Neural cell (in vitro differentiated cells): ENCODE results near the gene CCDC86.

Experiments used
- CTCF ChIP-seq: fragments of 450-650 bp; IDR thresholded peaks from 2 replicates; pipeline ENCODE4 v1.5.1; 2014; ENCODE audit warnings: antibody characterized with exemption, mild to moderate bottlenecking, moderate library complexity; ENCODE audit not compliant: poor library complexity, severe bottlenecking
- EP300 ChIP-seq: fragments of 450-650 bp; conservative IDR thresholded peaks from 2 replicates; pipeline ENCODE4 v1.6.1; 2014; ENCODE audit warnings: antibody characterized with exemption, mild to moderate bottlenecking, moderate library complexity; ENCODE audit not compliant: poor library complexity, severe bottlenecking
- EZH2 ChIP-seq: fragments of 200-600, 300-800 bp; shearing (Covaris generic), sonication (generic); IDR thresholded peaks from 2 replicates; pipeline ENCODE4 v1.6.1; 2014; ENCODE audit warnings: antibody characterized with exemption, low read length, borderline replicate concordance, mild to moderate bottlenecking; ENCODE audit not compliant: insufficient read depth, poor library complexity, severe bottlenecking
- MXI1 ChIP-seq: fragments of 450-650 bp; conservative IDR thresholded peaks from 2 replicates; pipeline ENCODE4 v1.6.1; 2014; ENCODE audit warnings: antibody characterized with exemption, mild to moderate bottlenecking; ENCODE audit not compliant: poor library complexity, severe bottlenecking
- POLR2AphosphoS5 ChIP-seq: IDR thresholded peaks from 2 replicates; pipeline ENCODE4 v1.6.1; 2012
- REST ChIP-seq: IDR thresholded peaks from 2 replicates; pipeline ENCODE4 v1.6.1; 2012; ENCODE audit warnings: borderline replicate concordance
- TAF1 ChIP-seq: IDR thresholded peaks from 2 replicates; pipeline ENCODE4 v1.6.1; 2012; ENCODE audit warnings: low read depth

GRCh38 chr11:60858731-60859464 is 17.0 kb downstream of the CCDC86 start:
- TF ChIP-seq POLR2AphosphoS5 = no peak
- TF ChIP-seq REST = no peak
- TF ChIP-seq TAF1 = no peak
- no peak for TF ChIP-seq CTCF
- no peak for TF ChIP-seq EP300
- TF ChIP-seq MXI1 = no peak
- TF ChIP-seq EZH2 = no peak
